ENCODE measurements around the gene POLH. TPM values are rescaled to one million over a fixed set of nuclear protein-coding genes. Genes with fewer than 3 reads are reported as not detected.

Gene POLH
- total and polyA plus RNA-seq, 2 of the 4 experiments (the other 2 are of a cell fraction), result 13.3 to 26.0 TPM

DNA sequence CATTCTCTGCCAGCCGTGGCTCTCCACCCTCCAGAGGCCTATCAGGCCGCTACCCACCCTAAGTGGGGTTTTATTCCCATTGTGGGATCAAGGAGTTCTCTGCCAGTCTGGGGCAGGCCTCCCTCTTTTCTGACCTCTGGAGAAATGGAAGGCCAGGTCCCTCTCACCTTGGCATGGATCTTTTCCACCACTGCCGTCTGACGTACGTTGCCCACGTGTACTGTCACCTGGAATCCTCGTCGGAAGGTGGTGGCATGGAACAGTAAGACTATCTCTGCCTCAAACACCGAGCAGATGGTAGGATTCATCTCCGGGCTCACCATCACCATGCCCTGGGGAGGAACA is 45.8 kb downstream of the POLH start:
- Histone ChIP-seq H3K9me1 (ENCODE audit: insufficient read depth, low read length) (peaks cover 30% of the 10 kb centered on the region), H3K4me2 (ENCODE audit: low read depth, low read length) (no peak overlapping the region), H3K27ac (ENCODE audit: insufficient read depth, low read length) (no peak overlapping the region), H4K5ac (ENCODE audit: low read depth, low read length) (no peak overlapping the region), H3K27me3 (ENCODE audit: control insufficient read depth, insufficient read depth, low read length) (no peaks in the 10 kb centered on the region), H4K8ac (ENCODE audit: low read depth in 2 of 2, low read length in 2 of 2) (no peak overlapping the region), H2BK15ac (ENCODE audit: low read depth, low read length) (no peak overlapping the region), H2AFZ (replicated peaks; ENCODE audit: low read length, poor library complexity) (no peak overlapping the region), H3K9me3 (ENCODE audit: control insufficient read depth, insufficient read depth, low read length) (no peaks in the 10 kb centered on the region), H4K20me1 (ENCODE audit: insufficient read depth, low read length) (no peaks in the 10 kb centered on the region; the same call in 1 of the 2 replicates), H3K4me3 (ENCODE audit: insufficient read depth, low read depth, low read length) (no peak overlapping the region), H2BK120ac (ENCODE audit: low read depth, low read length) (no peak overlapping the region), H2BK20ac (ENCODE audit: low read depth, low read length) (no peak overlapping the region), H2AK5ac (ENCODE audit: low read depth, low read length) (no peak overlapping the region), H3K18ac (ENCODE audit: low read depth, low read length) (no peak overlapping the region), H3K56ac (ENCODE audit: extremely low read depth, insufficient read depth, low read length) (no peak overlapping the region), H2BK5ac (ENCODE audit: low read depth, low read length, poor library complexity, severe bottlenecking) (no peak overlapping the region), H3K9ac (ENCODE audit: low read depth, low read length) (no peak overlapping the region), H3K79me1 (ENCODE audit: low read depth in 1 of 2, low read length in 2 of 2) (peaks cover 42 to 68% of the 10 kb centered on the region in 2 experiments), H3K4me1 (ENCODE audit: control insufficient read depth, insufficient read depth, low read length) (peaks cover under 1% of the 10 kb centered on the region), H3K23ac (ENCODE audit: low read depth, low read length) (no peak overlapping the region), H2AK9ac (replicated peaks; ENCODE audit: low read depth, low read length, poor library complexity) (no peak overlapping the region), H3K14ac (replicated peaks; ENCODE audit: low read depth, low read length) (no peak overlapping the region), H4K91ac (ENCODE audit: insufficient read depth, low read depth, low read length) (no peak overlapping the region), H3K36me3 (ENCODE audit: control insufficient read depth, insufficient read depth, low read length) (peaks cover 63% of the 10 kb centered on the region), H3K4ac (ENCODE audit: low read depth, low read length) (no peak overlapping the region)
- ATAC-seq (ENCODE audit: low read depth), result no peak
- ChIA-PET CTCF (no interaction called here), POLR2A (ENCODE audit: unreplicated experiment) (no interaction called here)
- intact Hi-C loops (cut with micrococcal nuclease), result no loop called here
- no peak for DNase-seq
- TF ChIP-seq RAD21 (IDR thresholded peaks at IDR 0.05; ENCODE audit: low read length) (no peak), RFX5 (IDR thresholded peaks at IDR 0.05; ENCODE audit: low read depth, low read length) (no peak)
- TF ChIP-seq, protein P1, sequence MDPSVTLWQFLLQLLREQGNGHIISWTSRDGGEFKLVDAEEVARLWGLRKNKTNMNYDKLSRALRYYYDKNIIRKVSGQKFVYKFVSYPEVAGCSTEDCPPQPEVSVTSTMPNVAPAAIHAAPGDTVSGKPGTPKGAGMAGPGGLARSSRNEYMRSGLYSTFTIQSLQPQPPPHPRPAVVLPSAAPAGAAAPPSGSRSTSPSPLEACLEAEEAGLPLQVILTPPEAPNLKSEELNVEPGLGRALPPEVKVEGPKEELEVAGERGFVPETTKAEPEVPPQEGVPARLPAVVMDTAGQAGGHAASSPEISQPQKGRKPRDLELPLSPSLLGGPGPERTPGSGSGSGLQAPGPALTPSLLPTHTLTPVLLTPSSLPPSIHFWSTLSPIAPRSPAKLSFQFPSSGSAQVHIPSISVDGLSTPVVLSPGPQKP (IDR thresholded peaks at IDR 0.05; ENCODE audit: borderline replicate concordance, low read depth, low read length), result no peak
- dilution Hi-C loops (cut with HindIII; ENCODE audit: low sequenced_read_pairs, unreplicated experiment), result no loop called here
- no TSS peak for BruUV-seq (replicated peaks)
- in situ Hi-C loops (cut with MboI; ENCODE audit: low sequenced_read_pairs), result no loop called here
- 95% methylated on average over 4 of the region's 10 CpGs; no CpG with 5 or more reads in 1 of the 2 experiments for WGBS, 2 experiments (ENCODE audit: extremely low coverage in 2 of 2, insufficient read length in 1 of 2)
